SK-N-MC (cell line): ENCODE data around the gene CACTIN.

ENCODE experiments used
- EZH2 ChIP-seq: fragments of 200-600 bp; sonication (generic); IDR thresholded peaks from one replicate; pipeline ENCODE4 v1.6.1; 2017; ENCODE audit warnings: antibody characterized with exemption
- POLR2AphosphoS5 ChIP-seq: IDR thresholded peaks from 2 replicates; pipeline ENCODE4 v1.6.1; 2012; ENCODE audit warnings: mild to moderate bottlenecking, low read depth, low read length, borderline replicate concordance

DNA sequence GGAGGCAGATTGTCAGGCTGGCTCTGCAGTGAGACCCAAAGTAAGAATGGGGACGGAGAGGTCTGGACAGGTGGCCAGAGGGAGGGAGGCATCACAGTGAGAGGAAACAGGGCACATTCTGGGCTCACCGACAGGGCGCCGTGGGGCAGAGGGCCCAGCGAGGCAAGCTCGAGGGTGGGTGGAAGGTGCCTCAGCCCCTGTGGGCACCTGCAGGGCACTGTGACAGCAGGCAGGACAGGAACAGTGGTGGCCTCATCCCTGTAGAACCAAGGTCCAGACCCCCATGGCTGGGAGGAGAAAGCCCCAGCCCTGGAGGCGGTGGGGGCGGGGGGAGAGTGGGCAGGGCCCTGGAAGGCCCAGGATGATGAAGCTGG, 46.0 kb upstream of the CACTIN start:
- no peak for TF ChIP-seq EZH2
- no peak for TF ChIP-seq POLR2AphosphoS5
